MCF 10A (cell line): ENCODE data around the gene PCDHA7. TPM values are rescaled to one million over a fixed set of nuclear protein-coding genes. Genes with fewer than 3 reads are reported as not detected.

Source experiments
- BruUV-seq: library from RNA; stranded (reverse); fragments of 400-500 nt; replicated peaks from 2 replicates; lab custom pipeline; 2021; lab: Mats Ljungman, UMichigan
- CTCF ChIA-PET: fragments of 300-600 bp; sonication (Branson Sonifier 250); formaldehyde crosslinking; extraction: SDS; loops from one replicate; lab custom pipeline; 2021; ENCODE audit warnings: antibody characterized with exemption, inconsistent platforms; lab: Yijun Ruan, JAX
- POLR2A ChIA-PET: fragments of 300-600, 350-650 bp; sonication (Branson Sonifier 250); formaldehyde crosslinking; extraction: SDS; loops from one replicate; lab custom pipeline; 2020; ENCODE audit warnings: antibody characterized with exemption, inconsistent platforms; lab: Yijun Ruan, JAX
- DNase-seq: peaks from one replicate; pipeline ENCODE4 v3.0.0-alpha.2; 2018; ENCODE audit not compliant: unreplicated experiment
- H3K27ac Mint-ChIP-seq: one replicate; pipeline ENCODE4 v1.8.0; 2022; ENCODE audit warnings: mild to moderate bottlenecking, low read depth, mixed read lengths; ENCODE audit not compliant: unreplicated experiment
- H3K27me3 Mint-ChIP-seq: one replicate; pipeline ENCODE4 v1.8.0; 2022; ENCODE audit warnings: mixed read lengths; ENCODE audit not compliant: insufficient read depth, unreplicated experiment
- H3K36me3 Mint-ChIP-seq: one replicate; pipeline ENCODE4 v1.8.0; 2022; ENCODE audit warnings: mild to moderate bottlenecking, moderate library complexity, mixed read lengths; ENCODE audit not compliant: insufficient read depth, unreplicated experiment
- H3K4me1 Mint-ChIP-seq: one replicate; pipeline ENCODE4 v1.8.0; 2022; ENCODE audit warnings: mixed read lengths; ENCODE audit not compliant: insufficient read depth, unreplicated experiment
- H3K4me3 Mint-ChIP-seq: one replicate; pipeline ENCODE4 v1.8.0; 2022; ENCODE audit warnings: mild to moderate bottlenecking, moderate library complexity, mixed read lengths; ENCODE audit not compliant: unreplicated experiment
- H3K9me3 Mint-ChIP-seq: one replicate; pipeline ENCODE4 v1.8.0; 2022; ENCODE audit warnings: mixed read lengths; ENCODE audit not compliant: unreplicated experiment
- intact Hi-C: fragments of 100-400 bp; cut with micrococcal nuclease; formaldehyde crosslinking; loops from 2 replicates; pipeline ENCODE4 v1.14.1; 2022
- total RNA-seq: library from RNA; stranded (reverse); gene quantifications from 2 replicates; pipeline ENCODE4 v1.2.3, GENCODE V29; 2022
- TF ChIP-seq, protein P1 (sequence below): fragments of 200-600 bp; IDR thresholded peaks from one replicate; pipeline ENCODE4 v1.8.0; 2022; ENCODE audit warnings: antibody characterized with exemption, mild to moderate bottlenecking; ENCODE audit not compliant: unreplicated experiment

Gene PCDHA7
- total RNA-seq, 1 experiment from 2014 or later = 0.40 TPM

- POLR2A ChIA-PET = no interaction called here
- no TSS peak for BruUV-seq
- H3K4me3 Mint-ChIP-seq = no peak overlapping the region
- H3K36me3 Mint-ChIP-seq = no peaks in the 10 kb centered on the region
- DNase-seq = no peak
- intact Hi-C loops = no loop called here
- no peaks in the 10 kb centered on the region for H3K27me3 Mint-ChIP-seq
- peaks cover 30% of the 10 kb centered on the region for H3K9me3 Mint-ChIP-seq
- H3K4me1 Mint-ChIP-seq = no peaks in the 10 kb centered on the region
- H3K27ac Mint-ChIP-seq = no peak overlapping the region
- TF ChIP-seq, protein P1, sequence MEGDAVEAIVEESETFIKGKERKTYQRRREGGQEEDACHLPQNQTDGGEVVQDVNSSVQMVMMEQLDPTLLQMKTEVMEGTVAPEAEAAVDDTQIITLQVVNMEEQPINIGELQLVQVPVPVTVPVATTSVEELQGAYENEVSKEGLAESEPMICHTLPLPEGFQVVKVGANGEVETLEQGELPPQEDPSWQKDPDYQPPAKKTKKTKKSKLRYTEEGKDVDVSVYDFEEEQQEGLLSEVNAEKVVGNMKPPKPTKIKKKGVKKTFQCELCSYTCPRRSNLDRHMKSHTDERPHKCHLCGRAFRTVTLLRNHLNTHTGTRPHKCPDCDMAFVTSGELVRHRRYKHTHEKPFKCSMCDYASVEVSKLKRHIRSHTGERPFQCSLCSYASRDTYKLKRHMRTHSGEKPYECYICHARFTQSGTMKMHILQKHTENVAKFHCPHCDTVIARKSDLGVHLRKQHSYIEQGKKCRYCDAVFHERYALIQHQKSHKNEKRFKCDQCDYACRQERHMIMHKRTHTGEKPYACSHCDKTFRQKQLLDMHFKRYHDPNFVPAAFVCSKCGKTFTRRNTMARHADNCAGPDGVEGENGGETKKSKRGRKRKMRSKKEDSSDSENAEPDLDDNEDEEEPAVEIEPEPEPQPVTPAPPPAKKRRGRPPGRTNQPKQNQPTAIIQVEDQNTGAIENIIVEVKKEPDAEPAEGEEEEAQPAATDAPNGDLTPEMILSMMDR = no peak
- CTCF ChIA-PET = interaction anchor here (0.6 kb wide), 1 partner anchor 260 kb away, joined by 3 read pairs; no protein-coding TSS in a partner anchor
Observed at GRCh38 chr5:140835622-140836510, 1.8 kb downstream of the PCDHA7 start.

- Mint-ChIP-seq H3K4me1 (no peaks in the 10 kb centered on the region), H3K9me3 (peaks cover 21% of the 10 kb centered on the region), H3K4me3 (no peak within 1 kb of the TSS), H3K36me3 (no peaks in the 10 kb centered on the region), H3K27me3 (no peaks in the 10 kb centered on the region), H3K27ac (no peak within 1 kb of the TSS)
- ChIA-PET CTCF (interaction anchor here (0.6 to 2.8 kb wide), 5 partner anchors 12 to 474 kb away, joined by 3 to 8 read pairs (median 3); no protein-coding TSS in a partner anchor), POLR2A (interaction anchor here (0.6 to 1.1 kb wide), 2 partner anchors 21 to 301 kb away, joined by 3 to 4 read pairs; no protein-coding TSS in a partner anchor)
- peak; percentile 24 for DNase-seq
- BruUV-seq = no TSS peak
- intact Hi-C loops = no loop called here
- TF ChIP-seq, protein P1 = peak; percentile 20
Observed at GRCh38 chr5:140840978-140841962, 7.2 kb downstream of the PCDHA7 start, which contains the start of gene PCDHA8. TSS of gene PCDHA8 (plus strand) at chr5:140841187. CDS start at chr5:140841322, 135 bp downstream.

GRCh38 chr5:140842798-140843733, 9.0 kb downstream of the PCDHA7 start:
- no TSS peak for BruUV-seq

More at GRCh38 chr5:140842798-140843733, 9.0 kb downstream of the PCDHA7 start:
- TF ChIP-seq, protein P1 = no peak
- no peak overlapping the region for H3K4me3 Mint-ChIP-seq
- no peaks in the 10 kb centered on the region for H3K4me1 Mint-ChIP-seq
- DNase-seq = no peak
- H3K27me3 Mint-ChIP-seq = no peaks in the 10 kb centered on the region
- POLR2A ChIA-PET = no interaction called here
- H3K27ac Mint-ChIP-seq = no peak overlapping the region
- H3K9me3 Mint-ChIP-seq = peaks cover 13% of the 10 kb centered on the region
- intact Hi-C loops = no loop called here
- H3K36me3 Mint-ChIP-seq = no peaks in the 10 kb centered on the region
- CTCF ChIA-PET = interaction anchor here (2.8 kb wide), 1 partner anchor 197 kb away, joined by 8 read pairs; no protein-coding TSS in a partner anchor
